ENCODE data around the gene ZNF143. TPM values are rescaled to one million over a fixed set of nuclear protein-coding genes. Genes with fewer than 3 reads are reported as not detected.

The ZNF143 gene
- 11.3 to 14.5 TPM (median 12.4 TPM) in 5 replicates for total RNA-seq (2022; extraction: Qiagen RNA extraction; ENCODE audit: low read depth)

GRCh38 chr11:9460322-9461062 is at the start of gene ZNF143:
ZNF143 (plus strand) TSS chr11:9461012; CDS start chr11:9471309, 10,297 bp downstream.

GRCh38 chr11:9573052-9573774 is 112.4 kb downstream of the ZNF143 start, which contains the start of gene WEE1:
WEE1 (plus strand) TSS chr11:9573670; CDS start chr11:9573934, 264 bp downstream.

Other genes starting within 250 kb of the ZNF143 start
- gene DENND5A, start 195.7 kb upstream of the ZNF143 start, total RNA-seq (2022; extraction: Qiagen RNA extraction; ENCODE audit: low read depth) = 40.9 to 66.4 TPM (median 49.3 TPM) in 5 replicates
- gene TMEM41B, start 146.4 kb upstream of the ZNF143 start, total RNA-seq (2022; extraction: Qiagen RNA extraction; ENCODE audit: low read depth) = 24.8 to 32.3 TPM (median 28.4 TPM) in 5 replicates
- gene IPO7, start 76.4 kb upstream of the ZNF143 start, total RNA-seq (2022; extraction: Qiagen RNA extraction; ENCODE audit: low read depth) = 99.6 to 136 TPM (median 122 TPM) in 5 replicates
- gene WEE1, start 112.7 kb downstream of the ZNF143 start, total RNA-seq (2022; extraction: Qiagen RNA extraction; ENCODE audit: low read depth) = 18.7 to 24.6 TPM (median 19.7 TPM) in 5 replicates
- 28.5 to 36.8 TPM (median 33.5 TPM) in 5 replicates for gene SWAP70, start 203.1 kb downstream of the ZNF143 start, total RNA-seq (2022; extraction: Qiagen RNA extraction; ENCODE audit: low read depth)